H1 (cell line): ENCODE data around the gene MMP25.

Experiments
- ASH2L ChIP-seq: fragments of 200-600, 300-600 bp; sonication (generic); IDR thresholded peaks from one replicate; pipeline ENCODE4 v1.7.1; 2017; ENCODE audit warnings: low read length
- CEBPB ChIP-seq: IDR thresholded peaks from 2 replicates; pipeline ENCODE4 v1.6.1; 2012; ENCODE audit warnings: low read depth, low read length
- KDM1A ChIP-seq: fragments of 200-600, 300-600 bp; sonication (generic); IDR thresholded peaks from 2 replicates; pipeline ENCODE4 v1.7.1; 2016; ENCODE audit warnings: mild to moderate bottlenecking, low read length, borderline replicate concordance
- PHF8 ChIP-seq: fragments of 200-600 bp; sonication (generic); conservative IDR thresholded peaks from 2 replicates; pipeline ENCODE4 v1.7.1; 2012; ENCODE audit warnings: low read depth, mild to moderate bottlenecking, inconsistent platforms, low read length, moderate library complexity
- POLR2A ChIP-seq, 2 experiments: IDR thresholded peaks; 1 replicate in 1 of 2; 2 replicates in 1 of 2; pipeline ENCODE4 v1.6.1; 2011; ENCODE audit warnings: low read depth in 2 of 2, low read length in 2 of 2, mild to moderate bottlenecking in 2 of 2; ENCODE audit errors: control extremely low read depth in 1 of 2
- SIN3A ChIP-seq, 2 experiments: IDR thresholded peaks in 1 of 2; conservative IDR thresholded peaks in 1 of 2; 2 replicates each; pipeline ENCODE4 v1.6.1; 2011 to 2012; ENCODE audit warnings: low read length in 2 of 2, improper control_type of control experiment in 1 of 2, low read depth in 1 of 2, mild to moderate bottlenecking in 1 of 2
- TAF1 ChIP-seq: IDR thresholded peaks from 2 replicates; pipeline ENCODE4 v1.6.1; 2011; ENCODE audit warnings: mild to moderate bottlenecking, low read depth, low read length
- ZNF274 ChIP-seq: IDR thresholded peaks from 2 replicates; pipeline ENCODE4 v1.7.0; 2012; ENCODE audit warnings: low read length, borderline replicate concordance; ENCODE audit errors: extremely low read depth
- TF ChIP-seq, protein P1 (sequence below): IDR thresholded peaks from 2 replicates; pipeline ENCODE4 v1.6.1; 2012; ENCODE audit warnings: inconsistent platforms
- TF ChIP-seq, protein P2 (sequence below), 3 experiments: IDR thresholded peaks; 1 replicate in 2 of 3; 2 replicates in 1 of 3; pipeline versions ENCODE4 v1.5.1 to v1.6.1; 2011; ENCODE audit warnings: low read length in 3 of 3, mild to moderate bottlenecking in 3 of 3, inconsistent platforms in 2 of 3, low read depth in 1 of 3, moderate library complexity in 1 of 3; ENCODE audit not compliant: insufficient read depth in 1 of 3; ENCODE audit errors: control extremely low read depth in 1 of 3
- TF ChIP-seq, protein P3 (sequence below): IDR thresholded peaks from 2 replicates; pipeline ENCODE4 v1.6.1; 2012; ENCODE audit warnings: low read length, inconsistent platforms
- TF ChIP-seq, protein P4 (sequence below): IDR thresholded peaks from 2 replicates; pipeline ENCODE4 v1.6.1; 2011; ENCODE audit warnings: low read length, improper control_type of control experiment

DNA sequence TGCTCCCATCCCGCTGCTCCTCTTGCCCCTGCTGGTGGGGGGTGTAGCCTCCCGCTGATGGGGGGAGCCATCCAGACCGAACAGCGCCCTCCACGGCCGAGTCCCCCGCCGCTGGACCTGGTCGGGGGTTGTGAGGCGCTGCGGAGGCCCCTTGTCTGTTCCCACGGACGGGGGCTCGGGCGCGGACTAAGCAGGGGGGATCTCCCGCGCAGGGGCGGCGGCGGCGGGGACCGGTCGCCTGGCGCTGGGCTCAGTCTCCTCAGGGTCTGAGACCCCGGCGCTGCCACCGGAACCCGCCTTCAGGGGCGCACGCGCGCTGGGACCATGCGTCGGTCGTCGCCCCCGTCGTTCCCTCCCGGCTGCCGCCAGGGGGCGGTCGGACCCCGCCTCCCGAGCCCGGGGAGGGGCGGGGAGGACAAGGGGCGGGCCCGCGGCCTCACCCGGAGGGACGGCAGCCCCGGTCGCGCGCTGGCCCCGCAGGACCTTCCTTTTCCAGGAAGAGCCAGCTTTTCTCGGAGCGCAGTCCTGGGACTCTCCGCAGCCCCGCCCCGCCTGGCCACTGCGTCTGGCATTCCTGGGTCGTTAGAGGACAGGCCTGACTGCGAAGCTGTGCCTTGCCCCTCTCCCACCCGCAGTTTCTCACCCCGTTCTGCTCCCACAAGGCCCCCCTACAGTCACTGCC, 12.8 kb downstream of the MMP25 start:
- TF ChIP-seq, protein P1, sequence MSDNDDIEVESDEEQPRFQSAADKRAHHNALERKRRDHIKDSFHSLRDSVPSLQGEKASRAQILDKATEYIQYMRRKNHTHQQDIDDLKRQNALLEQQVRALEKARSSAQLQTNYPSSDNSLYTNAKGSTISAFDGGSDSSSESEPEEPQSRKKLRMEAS, result peak; percentile 83
- TF ChIP-seq POLR2A (IDR thresholded peaks at IDR 0.05; ENCODE audit: control extremely low read depth in 1 of 2, low read depth in 2 of 2, low read length in 2 of 2) (peak in 1 of 2 experiments; percentile 39; a peak in 1 of 3 replicates), PHF8 (peak; percentile 48), CEBPB (no peak), ZNF274 (no peak), KDM1A (no peak), SIN3A (conservative IDR thresholded peaks at IDR 0.05 in 1 of 2, IDR thresholded peaks at IDR 0.05 in 1 of 2; ENCODE audit: low read depth in 1 of 2, low read length in 2 of 2) (peak; percentile 33 to 64; a peak in 1 of 4 replicates), ASH2L (no peak), TAF1 (no peak)
- TF ChIP-seq, protein P2, sequence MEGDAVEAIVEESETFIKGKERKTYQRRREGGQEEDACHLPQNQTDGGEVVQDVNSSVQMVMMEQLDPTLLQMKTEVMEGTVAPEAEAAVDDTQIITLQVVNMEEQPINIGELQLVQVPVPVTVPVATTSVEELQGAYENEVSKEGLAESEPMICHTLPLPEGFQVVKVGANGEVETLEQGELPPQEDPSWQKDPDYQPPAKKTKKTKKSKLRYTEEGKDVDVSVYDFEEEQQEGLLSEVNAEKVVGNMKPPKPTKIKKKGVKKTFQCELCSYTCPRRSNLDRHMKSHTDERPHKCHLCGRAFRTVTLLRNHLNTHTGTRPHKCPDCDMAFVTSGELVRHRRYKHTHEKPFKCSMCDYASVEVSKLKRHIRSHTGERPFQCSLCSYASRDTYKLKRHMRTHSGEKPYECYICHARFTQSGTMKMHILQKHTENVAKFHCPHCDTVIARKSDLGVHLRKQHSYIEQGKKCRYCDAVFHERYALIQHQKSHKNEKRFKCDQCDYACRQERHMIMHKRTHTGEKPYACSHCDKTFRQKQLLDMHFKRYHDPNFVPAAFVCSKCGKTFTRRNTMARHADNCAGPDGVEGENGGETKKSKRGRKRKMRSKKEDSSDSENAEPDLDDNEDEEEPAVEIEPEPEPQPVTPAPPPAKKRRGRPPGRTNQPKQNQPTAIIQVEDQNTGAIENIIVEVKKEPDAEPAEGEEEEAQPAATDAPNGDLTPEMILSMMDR (IDR thresholded peaks at IDR 0.05; ENCODE audit: control extremely low read depth in 1 of 3, insufficient read depth in 1 of 3, low read depth in 1 of 3, low read length in 3 of 3), result peak; percentile 79 to 99 (median 88)
- TF ChIP-seq, protein P3, sequence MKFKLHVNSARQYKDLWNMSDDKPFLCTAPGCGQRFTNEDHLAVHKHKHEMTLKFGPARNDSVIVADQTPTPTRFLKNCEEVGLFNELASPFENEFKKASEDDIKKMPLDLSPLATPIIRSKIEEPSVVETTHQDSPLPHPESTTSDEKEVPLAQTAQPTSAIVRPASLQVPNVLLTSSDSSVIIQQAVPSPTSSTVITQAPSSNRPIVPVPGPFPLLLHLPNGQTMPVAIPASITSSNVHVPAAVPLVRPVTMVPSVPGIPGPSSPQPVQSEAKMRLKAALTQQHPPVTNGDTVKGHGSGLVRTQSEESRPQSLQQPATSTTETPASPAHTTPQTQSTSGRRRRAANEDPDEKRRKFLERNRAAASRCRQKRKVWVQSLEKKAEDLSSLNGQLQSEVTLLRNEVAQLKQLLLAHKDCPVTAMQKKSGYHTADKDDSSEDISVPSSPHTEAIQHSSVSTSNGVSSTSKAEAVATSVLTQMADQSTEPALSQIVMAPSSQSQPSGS, result 0 out of 2 replicates have a peak, but pooled peaks have one; percentile 61
- TF ChIP-seq, protein P4, sequence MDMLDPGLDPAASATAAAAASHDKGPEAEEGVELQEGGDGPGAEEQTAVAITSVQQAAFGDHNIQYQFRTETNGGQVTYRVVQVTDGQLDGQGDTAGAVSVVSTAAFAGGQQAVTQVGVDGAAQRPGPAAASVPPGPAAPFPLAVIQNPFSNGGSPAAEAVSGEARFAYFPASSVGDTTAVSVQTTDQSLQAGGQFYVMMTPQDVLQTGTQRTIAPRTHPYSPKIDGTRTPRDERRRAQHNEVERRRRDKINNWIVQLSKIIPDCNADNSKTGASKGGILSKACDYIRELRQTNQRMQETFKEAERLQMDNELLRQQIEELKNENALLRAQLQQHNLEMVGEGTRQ, result no peak; the same call in 1 of the 2 replicates
